HCT116 (cell line): ENCODE measurements around the gene KRT74. TPM values are rescaled to one million over a fixed set of nuclear protein-coding genes. Genes with fewer than 3 reads are reported as not detected.

Experiments
- ATAC-seq: fragments of 200-7000 bp; cut with Tn5 transposase; 2 replicates; pipeline ENCODE4 v1.9.1; 2020; ENCODE audit warnings: mild to moderate bottlenecking, moderate library complexity
- BruUV-seq: library from RNA; stranded (reverse); fragments of 400-500 nt; replicated peaks from 2 replicates; lab custom pipeline; 2021; lab: Mats Ljungman, UMichigan
- CTCF ChIA-PET: fragments of 300-600 bp; sonication (Branson Sonifier 250); formaldehyde crosslinking; loops from one replicate; lab custom pipeline; 2021; ENCODE audit warnings: antibody characterized with exemption; lab: Charles Lee
- POLR2A ChIA-PET: fragments of 300-600, 350-600 bp; sonication (Branson Sonifier 250); formaldehyde crosslinking; loops from one replicate; lab custom pipeline; 2021; ENCODE audit warnings: antibody characterized with exemption; lab: Charles Lee
- RAD21 ChIA-PET, 2 experiments: fragments of 300-600 bp; sonication (Branson Sonifier 250); formaldehyde crosslinking; loops; one replicate each; lab custom pipeline; 2023; ENCODE audit warnings: low total read pairs in 2 of 2; ENCODE audit not compliant: uncharacterized antibody in 2 of 2, unreplicated experiment in 2 of 2, low non-redundant PET in 1 of 2; lab: Charles Lee
- DNase-seq: peaks from one replicate; pipeline ENCODE4 v3.0.0-alpha.2; 2010; ENCODE audit warnings: low read depth, low spot score
- H2AFZ ChIP-seq: fragments of 200-600 bp; shearing (Covaris generic), sonication (generic); 2 replicates; pipeline ENCODE4 v1.6.1; 2017; ENCODE audit warnings: low read depth, mixed run types, mixed read lengths, antibody characterized with exemption, low read length; ENCODE audit not compliant: poor library complexity, severe bottlenecking
- H3K27ac ChIP-seq: 2 replicates; pipeline ENCODE4 v1.5.1; 2012; ENCODE audit warnings: low read depth, low read length
- H3K27me3 ChIP-seq: fragments of 200-600 bp; sonication (generic); 2 replicates; pipeline ENCODE4 v1.6.1; 2016; ENCODE audit warnings: mixed run types, low read length, mixed read lengths; ENCODE audit not compliant: insufficient read depth
- H3K36me3 ChIP-seq, 2 experiments: fragments of 200-500 bp in 1 of 2; fragments of 200-600 bp in 1 of 2; sonication (Bioruptor generic) in 1 of 2; sonication (generic) in 1 of 2; 2 replicates each; pipeline versions ENCODE4 v1.5.1 to v1.6.1; 2014 to 2016; ENCODE audit warnings: low read length in 2 of 2, inconsistent platforms in 1 of 2, mixed read lengths in 1 of 2, mixed run types in 1 of 2; ENCODE audit not compliant: insufficient read depth in 2 of 2, control insufficient read depth in 1 of 2
- H3K4me1 ChIP-seq, 2 experiments: fragments of 200-600 bp in 1 of 2; sonication (generic) in 1 of 2; 2 replicates each; pipeline versions ENCODE4 v1.5.1 to v1.6.1; 2012 to 2017; ENCODE audit warnings: low read length in 2 of 2, inconsistent platforms in 1 of 2, mild to moderate bottlenecking in 1 of 2, mixed read lengths in 1 of 2, mixed run types in 1 of 2, moderate library complexity in 1 of 2; ENCODE audit not compliant: insufficient read depth in 2 of 2, control insufficient read depth in 1 of 2
- H3K4me2 ChIP-seq: fragments of 200-600 bp; sonication (generic); 2 replicates; pipeline ENCODE4 v1.6.1; 2017; ENCODE audit warnings: mixed run types, low read length, mixed read lengths
- H3K4me3 ChIP-seq, 2 experiments: fragments of 200-600 bp in 1 of 2; sonication (generic) in 1 of 2; replicated peaks in 1 of 2; 2 replicates each; pipeline ENCODE4 v1.5.1; 2011 to 2016; ENCODE audit warnings: low read length in 2 of 2, control low read depth in 1 of 2, low read depth in 1 of 2, mild to moderate bottlenecking in 1 of 2, mixed read lengths in 1 of 2, mixed run types in 1 of 2
- H3K79me2 ChIP-seq: fragments of 200-600 bp; sonication (generic); 2 replicates; pipeline ENCODE4 v1.6.1; 2017; ENCODE audit warnings: mild to moderate bottlenecking, mixed run types, low read length, moderate library complexity, mixed read lengths; ENCODE audit not compliant: insufficient read depth
- H3K9ac ChIP-seq: fragments of 200-600 bp; sonication (generic); 2 replicates; pipeline ENCODE4 v1.6.1; 2016; ENCODE audit warnings: low read length, mixed read lengths
- H3K9me2 ChIP-seq: fragments of 200-600 bp; sonication (generic), shearing (Covaris generic); 2 replicates; pipeline ENCODE4 v1.6.1; 2017; ENCODE audit warnings: mixed run types, mild to moderate bottlenecking, moderate library complexity; ENCODE audit not compliant: insufficient read depth
- H3K9me3 ChIP-seq, 2 experiments: fragments of 200-500 bp in 1 of 2; fragments of 200-600 bp in 1 of 2; sonication (Bioruptor generic) in 1 of 2; sonication (generic) in 1 of 2; 2 replicates each; pipeline ENCODE4 v1.6.1; 2014 to 2017; ENCODE audit warnings: low read length in 2 of 2, mixed read lengths in 2 of 2, inconsistent platforms in 1 of 2, low read depth in 1 of 2, mild to moderate bottlenecking in 1 of 2, mixed run types in 1 of 2, moderate library complexity in 1 of 2; ENCODE audit not compliant: control insufficient read depth in 1 of 2, insufficient read depth in 1 of 2
- H4K20me1 ChIP-seq: fragments of 200-600 bp; sonication (generic), shearing (Covaris generic); 2 replicates; pipeline ENCODE4 v1.6.1; 2017; ENCODE audit warnings: mixed run types, mild to moderate bottlenecking, moderate library complexity; ENCODE audit not compliant: insufficient read depth
- CBX3 ChIP-seq: IDR thresholded peaks from 2 replicates; pipeline ENCODE4 v1.6.1; 2012; ENCODE audit warnings: low read depth
- FOSL1 ChIP-seq: IDR thresholded peaks from 2 replicates; pipeline ENCODE4 v1.6.1; 2012; ENCODE audit warnings: low read depth
- POLR2A ChIP-seq: IDR thresholded peaks from 2 replicates; pipeline ENCODE4 v1.7.0; 2011; ENCODE audit warnings: borderline replicate concordance; ENCODE audit not compliant: insufficient read depth, insufficient read length; ENCODE audit errors: extremely low read depth
- RAD21 ChIP-seq: IDR thresholded peaks from 2 replicates; pipeline ENCODE4 v1.6.1; 2012; ENCODE audit warnings: low read depth, mild to moderate bottlenecking
- SIN3A ChIP-seq: IDR thresholded peaks from 2 replicates; pipeline ENCODE4 v1.6.1; 2012; ENCODE audit warnings: low read depth
- SP1 ChIP-seq: IDR thresholded peaks from 2 replicates; pipeline ENCODE4 v1.6.1; 2012; ENCODE audit warnings: low read depth
- TCF7L2 ChIP-seq: IDR thresholded peaks from 2 replicates; pipeline ENCODE4 v1.7.0; 2011; ENCODE audit warnings: borderline replicate concordance, inconsistent platforms; ENCODE audit not compliant: insufficient read depth, insufficient read length; ENCODE audit errors: extremely low read depth
- ZFX ChIP-seq: fragments of 450-650 bp; IDR thresholded peaks from 2 replicates; pipeline ENCODE4 v1.6.1; 2017
- ZNF274 ChIP-seq: fragments of 200-500 bp; sonication (Bioruptor generic); IDR thresholded peaks from 2 replicates; pipeline ENCODE4 v1.6.1; 2014; ENCODE audit warnings: mild to moderate bottlenecking, low read depth, low read length, inconsistent platforms
- intact Hi-C: fragments of 100-400 bp; cut with micrococcal nuclease; formaldehyde crosslinking; loops from 2 replicates; pipeline ENCODE4 v1.10.0; 2022
- total RNA-seq: library from RNA; stranded (reverse); gene quantifications from one replicate; pipeline ENCODE4 v1.2.1, GENCODE V29; 2021; ENCODE audit not compliant: unreplicated experiment
- TF ChIP-seq, protein P1 (sequence below): IDR thresholded peaks from 2 replicates; pipeline ENCODE4 v1.6.1; 2012; ENCODE audit warnings: low read depth

The KRT74 gene
- total RNA-seq, 1 experiment from 2014 or later, result not detected

DNA sequence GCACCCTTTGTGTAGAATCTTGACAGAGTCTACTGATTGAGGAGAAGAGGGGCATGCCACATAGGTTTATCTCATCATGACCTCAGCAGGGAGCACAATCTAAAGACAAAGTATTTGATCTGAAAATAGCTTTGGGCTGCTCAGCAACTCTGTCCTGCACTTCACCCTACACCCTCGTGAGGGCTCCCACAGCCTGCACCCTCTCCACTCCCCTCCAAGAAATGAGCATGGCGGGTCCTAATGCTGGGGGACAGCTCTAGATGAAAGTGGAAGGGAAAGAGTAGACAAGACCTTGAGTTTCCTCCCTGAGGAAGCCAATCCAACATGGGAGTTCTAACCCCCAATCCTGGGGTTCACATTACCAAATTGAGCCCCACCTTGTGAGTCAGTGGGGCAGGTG lies 42.7 kb downstream of the KRT74 start:
- H3K9me2 ChIP-seq, result no peaks in the 10 kb centered on the region
- no peak for ATAC-seq
- ChIA-PET RAD21 (no interaction called here), POLR2A (no interaction called here), CTCF (no interaction called here)
- DNase-seq, result no peak
- H3K9me3 ChIP-seq, result no peaks in the 10 kb centered on the region
- H3K4me3 ChIP-seq, result no peak overlapping the region
- no peaks in the 10 kb centered on the region for H3K79me2 ChIP-seq
- H4K20me1 ChIP-seq, result no peaks in the 10 kb centered on the region
- no peaks in the 10 kb centered on the region for H3K36me3 ChIP-seq
- H3K4me1 ChIP-seq, result peaks cover 0 to 1% of the 10 kb centered on the region in 2 experiments; a peak in 1 of 4 replicates
- BruUV-seq, result no TSS peak
- no peak overlapping the region for H3K9ac ChIP-seq
- H3K27me3 ChIP-seq, result no peaks in the 10 kb centered on the region
- H2AFZ ChIP-seq, result no peak overlapping the region
- TF ChIP-seq FOSL1 (no peak), SIN3A (no peak), RAD21 (no peak), POLR2A (no peak), CBX3 (no peak), ZNF274 (no peak)
- TF ChIP-seq, protein P1, sequence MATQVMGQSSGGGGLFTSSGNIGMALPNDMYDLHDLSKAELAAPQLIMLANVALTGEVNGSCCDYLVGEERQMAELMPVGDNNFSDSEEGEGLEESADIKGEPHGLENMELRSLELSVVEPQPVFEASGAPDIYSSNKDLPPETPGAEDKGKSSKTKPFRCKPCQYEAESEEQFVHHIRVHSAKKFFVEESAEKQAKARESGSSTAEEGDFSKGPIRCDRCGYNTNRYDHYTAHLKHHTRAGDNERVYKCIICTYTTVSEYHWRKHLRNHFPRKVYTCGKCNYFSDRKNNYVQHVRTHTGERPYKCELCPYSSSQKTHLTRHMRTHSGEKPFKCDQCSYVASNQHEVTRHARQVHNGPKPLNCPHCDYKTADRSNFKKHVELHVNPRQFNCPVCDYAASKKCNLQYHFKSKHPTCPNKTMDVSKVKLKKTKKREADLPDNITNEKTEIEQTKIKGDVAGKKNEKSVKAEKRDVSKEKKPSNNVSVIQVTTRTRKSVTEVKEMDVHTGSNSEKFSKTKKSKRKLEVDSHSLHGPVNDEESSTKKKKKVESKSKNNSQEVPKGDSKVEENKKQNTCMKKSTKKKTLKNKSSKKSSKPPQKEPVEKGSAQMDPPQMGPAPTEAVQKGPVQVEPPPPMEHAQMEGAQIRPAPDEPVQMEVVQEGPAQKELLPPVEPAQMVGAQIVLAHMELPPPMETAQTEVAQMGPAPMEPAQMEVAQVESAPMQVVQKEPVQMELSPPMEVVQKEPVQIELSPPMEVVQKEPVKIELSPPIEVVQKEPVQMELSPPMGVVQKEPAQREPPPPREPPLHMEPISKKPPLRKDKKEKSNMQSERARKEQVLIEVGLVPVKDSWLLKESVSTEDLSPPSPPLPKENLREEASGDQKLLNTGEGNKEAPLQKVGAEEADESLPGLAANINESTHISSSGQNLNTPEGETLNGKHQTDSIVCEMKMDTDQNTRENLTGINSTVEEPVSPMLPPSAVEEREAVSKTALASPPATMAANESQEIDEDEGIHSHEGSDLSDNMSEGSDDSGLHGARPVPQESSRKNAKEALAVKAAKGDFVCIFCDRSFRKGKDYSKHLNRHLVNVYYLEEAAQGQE, result no peak
- TF ChIP-seq, all 23 proteins: peak for 0
- intact Hi-C loops, result no loop called here
- Histone ChIP-seq H3K27ac (no peak overlapping the region), H3K4me2 (no peak overlapping the region)

DNA sequence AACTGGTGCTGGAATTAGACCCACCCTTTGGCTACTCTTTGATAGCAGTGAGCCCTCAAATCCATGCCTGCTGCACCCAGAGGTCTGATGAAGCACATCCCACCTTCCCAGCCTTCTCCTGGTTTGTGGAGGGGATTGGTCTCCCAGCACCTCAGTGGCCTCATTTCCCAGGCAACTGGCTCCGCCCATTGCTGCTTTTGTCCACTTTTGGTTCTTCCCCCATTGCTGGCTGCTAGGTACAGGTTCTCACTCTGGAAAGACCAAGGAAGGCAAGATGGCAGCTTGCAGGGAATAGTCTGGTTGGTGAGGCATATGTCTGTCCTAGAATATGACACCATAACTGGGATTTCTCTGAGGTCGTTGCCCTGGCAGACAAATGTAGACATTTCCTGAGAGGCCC lies 43.3 kb downstream of the KRT74 start:
- Histone ChIP-seq H3K4me3 (no peak overlapping the region), H3K36me3 (no peaks in the 10 kb centered on the region), H4K20me1 (no peaks in the 10 kb centered on the region), H3K4me1 (peaks cover 0 to 7% of the 10 kb centered on the region in 2 experiments; a peak in 1 of 4 replicates), H3K9ac (no peak overlapping the region), H3K9me2 (no peaks in the 10 kb centered on the region), H3K79me2 (no peaks in the 10 kb centered on the region), H2AFZ (no peak overlapping the region), H3K4me2 (no peak overlapping the region), H3K27me3 (no peaks in the 10 kb centered on the region), H3K9me3 (no peaks in the 10 kb centered on the region), H3K27ac (no peak overlapping the region)
- no TSS peak for BruUV-seq
- ChIA-PET POLR2A (no interaction called here), CTCF (no interaction called here), RAD21 (no interaction called here)
- TF ChIP-seq FOSL1 (no peak), TCF7L2 (no peak), CBX3 (no peak), SP1 (no peak), ZFX (no peak)
- intact Hi-C loops, result no loop called here
- ATAC-seq, result no peak
- no peak for DNase-seq
